GM21515 (cell line): Measurements from ENCODE around the gene SMAD9.
A peak's percentile ranks its signal among the peaks of the same experiment; 100 is the strongest.

ENCODE experiments used
- ATAC-seq: cut with Tn5 transposase; IDR thresholded peaks from one replicate; pipeline ENCODE4 v1.9.1; 2021; ENCODE audit not compliant: unreplicated experiment

SMAD9 gene

DNA sequence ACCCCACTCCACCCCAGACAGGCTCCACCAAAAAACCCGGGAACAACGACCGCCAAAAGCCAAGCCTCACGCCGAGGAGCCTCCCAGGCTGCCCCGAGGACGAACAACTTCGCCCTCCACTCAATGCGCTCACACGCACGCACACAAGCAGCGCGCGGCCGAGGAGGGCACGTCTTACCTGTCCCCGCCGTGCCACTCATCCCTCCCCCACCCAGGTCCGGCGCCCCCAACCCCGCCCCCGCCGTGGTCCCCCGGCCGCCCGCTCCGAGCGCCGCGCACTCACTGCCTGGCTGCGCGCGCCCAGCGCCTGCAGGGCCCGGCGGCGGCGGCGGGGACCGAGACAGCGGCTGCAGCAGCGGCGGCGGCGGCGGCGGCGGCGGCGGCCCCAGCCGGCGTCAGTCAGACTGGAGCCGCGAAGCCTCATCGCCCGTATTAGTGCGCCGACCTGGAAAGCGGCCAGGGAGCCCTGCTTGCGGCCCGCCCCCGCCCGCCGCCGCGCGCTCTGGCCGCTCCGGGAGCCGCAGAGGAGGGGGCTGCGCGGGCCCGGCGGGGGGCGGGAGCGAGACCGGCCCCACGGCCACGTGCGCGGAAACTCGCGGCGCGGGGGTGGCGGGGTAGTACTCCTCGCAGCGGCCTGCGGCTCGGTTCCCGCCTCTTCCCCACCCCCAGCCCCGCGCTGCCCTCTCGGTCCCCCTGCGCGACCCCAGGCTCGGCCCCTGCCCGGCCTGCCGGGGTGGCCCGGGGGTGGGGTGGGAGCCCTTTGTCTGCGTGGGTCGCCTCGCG, at the start of gene SMAD9:
TSS of gene SMAD9 (minus strand) at position 406 of the 783 bp plus-strand sequence. CDS start 40,549 bp downstream, outside the sequence.
- peak; percentile 72 for ATAC-seq

DNA sequence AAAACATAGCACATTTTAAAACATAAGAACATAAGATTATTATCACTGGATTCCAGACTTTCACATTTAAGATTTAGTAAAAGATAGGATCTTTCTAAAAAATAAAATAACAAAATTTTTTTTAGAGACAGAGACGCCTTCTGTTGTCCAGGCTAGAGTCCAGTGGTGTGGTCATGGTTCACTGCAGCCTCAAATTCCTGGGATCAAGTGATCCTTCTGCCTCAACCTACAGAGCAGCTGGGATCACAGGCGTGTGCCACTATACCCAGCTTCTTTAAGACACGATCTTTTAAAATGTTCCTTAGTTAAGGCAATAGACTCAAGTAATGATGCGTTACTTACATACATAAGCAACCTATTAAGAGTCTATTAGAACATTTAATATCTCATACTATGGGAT, 46.4 kb upstream of the SMAD9 start:
- ATAC-seq: no peak

DNA sequence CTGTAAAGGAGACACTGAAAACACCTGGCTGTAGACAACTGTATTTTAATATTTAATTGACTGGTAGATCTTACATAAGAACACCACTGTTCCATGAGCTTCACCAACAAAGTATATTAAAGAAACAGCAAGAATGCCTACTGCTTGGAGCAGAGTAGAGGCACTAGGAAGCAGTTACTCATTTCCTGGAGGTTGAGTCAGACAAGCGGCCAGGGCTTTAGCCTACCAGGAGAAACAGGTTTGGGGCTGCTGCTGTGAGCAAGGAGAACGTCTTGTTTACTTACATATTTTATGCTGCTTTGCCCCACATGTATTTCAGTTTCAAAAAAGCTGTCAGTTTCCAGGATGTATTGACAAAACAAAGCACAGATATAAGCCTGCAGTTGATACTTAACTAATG, 45.7 kb upstream of the SMAD9 start:
- ATAC-seq: no peak

DNA sequence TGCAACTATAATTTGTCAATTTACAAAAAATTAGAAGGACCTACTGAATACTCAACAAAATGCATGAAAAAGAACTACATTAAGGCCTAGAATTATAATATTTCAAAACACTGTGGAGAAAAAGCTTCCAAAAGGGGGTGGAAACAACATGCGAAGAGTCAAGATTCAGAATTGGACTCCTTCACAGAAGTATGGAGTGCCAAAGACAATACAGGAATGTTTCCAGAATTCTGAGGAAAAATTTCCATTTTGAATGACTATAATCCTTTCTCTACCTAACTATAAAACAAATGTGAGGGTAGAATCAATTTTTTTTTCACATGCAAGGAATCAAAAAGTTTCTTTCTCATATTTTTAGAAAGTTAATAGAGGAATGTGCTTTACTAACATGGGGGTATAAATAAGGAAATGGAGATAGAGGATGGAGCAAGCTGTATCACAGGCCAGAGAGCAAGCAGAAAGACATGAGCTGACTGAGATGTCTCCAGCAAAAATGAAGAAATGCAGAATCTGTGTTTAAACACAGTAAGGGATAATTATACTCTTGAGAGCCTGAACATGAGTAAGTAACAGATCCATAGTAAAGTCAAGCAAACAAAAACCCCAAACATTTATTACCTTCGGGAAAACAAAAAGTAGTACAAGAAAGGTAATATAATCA, 39.5 kb upstream of the SMAD9 start:
- ATAC-seq: no peak

DNA sequence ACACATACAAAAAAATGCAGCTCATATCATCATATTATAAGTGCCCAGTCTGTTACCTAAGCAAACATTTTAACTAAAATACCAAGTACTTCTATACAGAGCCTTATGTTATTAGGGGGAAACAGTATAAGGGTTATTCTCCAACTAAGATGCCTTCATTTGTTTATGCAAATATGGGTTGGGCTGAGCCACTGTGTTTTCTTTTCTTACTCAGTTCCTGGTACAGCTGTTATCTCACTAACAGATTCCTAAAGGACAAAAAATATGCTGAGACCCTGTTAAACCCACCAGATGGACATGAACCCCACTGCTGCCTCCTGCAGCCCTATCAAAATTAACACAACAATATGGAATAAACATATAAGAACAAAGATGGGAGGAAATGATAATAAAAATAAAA, 34.5 kb upstream of the SMAD9 start:
- ATAC-seq: no peak

DNA sequence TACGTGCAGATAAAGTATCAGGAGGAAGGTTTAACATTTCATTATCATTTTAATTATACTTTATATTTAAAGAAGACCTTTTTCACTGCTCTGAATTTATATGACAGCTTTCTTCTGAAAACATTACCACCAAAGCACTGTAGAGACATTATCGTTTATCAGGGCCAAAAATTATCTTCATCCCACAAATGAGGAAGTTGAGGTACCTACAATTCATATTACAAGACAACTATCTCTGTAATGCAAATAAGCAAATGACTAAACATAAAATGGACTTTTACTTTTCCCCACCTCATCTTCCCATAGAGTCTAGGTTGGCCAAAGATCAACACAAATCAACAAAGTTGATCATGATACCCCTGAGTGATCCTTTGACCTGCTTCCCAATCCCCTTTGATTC, 30.9 kb upstream of the SMAD9 start:
- no peak for ATAC-seq

DNA sequence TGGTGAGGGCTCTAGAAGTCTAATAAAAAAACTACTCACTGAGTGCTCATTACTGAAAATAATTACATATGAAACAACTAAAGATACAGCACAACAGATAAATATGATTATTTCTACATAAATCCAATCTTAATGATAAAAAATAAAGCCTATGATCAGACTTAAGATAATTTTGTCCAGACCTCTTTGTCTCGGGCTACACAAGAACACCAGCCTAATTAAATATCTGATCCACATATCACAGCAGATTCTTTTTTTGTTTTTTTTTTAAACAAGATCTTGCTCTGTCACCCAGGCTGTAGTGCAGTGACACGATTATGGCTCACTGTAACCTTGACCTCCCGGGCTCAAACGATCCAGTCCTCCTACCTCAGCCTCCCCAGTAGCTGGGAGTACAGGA, 30.3 kb upstream of the SMAD9 start:
- no peak for ATAC-seq

DNA sequence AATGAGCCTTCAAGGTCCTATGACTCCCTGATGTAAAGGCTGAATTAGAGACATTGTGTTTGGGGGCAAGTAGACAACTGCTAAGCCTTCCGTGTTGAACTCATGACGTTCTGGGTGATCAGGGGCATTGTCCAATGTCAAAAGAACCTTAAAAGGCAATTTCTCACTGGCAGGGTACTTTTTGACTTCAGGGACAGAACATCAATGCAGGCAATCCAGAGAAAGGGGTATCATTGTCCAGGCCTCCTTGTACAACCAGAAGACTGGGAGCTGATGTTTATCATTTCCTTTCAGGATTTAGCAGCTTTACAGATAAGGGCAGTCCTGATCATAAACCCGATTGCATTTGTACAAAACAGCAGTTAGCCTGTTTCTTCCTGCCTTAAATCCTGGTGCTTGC, 25.0 kb upstream of the SMAD9 start:
- ATAC-seq: no peak

DNA sequence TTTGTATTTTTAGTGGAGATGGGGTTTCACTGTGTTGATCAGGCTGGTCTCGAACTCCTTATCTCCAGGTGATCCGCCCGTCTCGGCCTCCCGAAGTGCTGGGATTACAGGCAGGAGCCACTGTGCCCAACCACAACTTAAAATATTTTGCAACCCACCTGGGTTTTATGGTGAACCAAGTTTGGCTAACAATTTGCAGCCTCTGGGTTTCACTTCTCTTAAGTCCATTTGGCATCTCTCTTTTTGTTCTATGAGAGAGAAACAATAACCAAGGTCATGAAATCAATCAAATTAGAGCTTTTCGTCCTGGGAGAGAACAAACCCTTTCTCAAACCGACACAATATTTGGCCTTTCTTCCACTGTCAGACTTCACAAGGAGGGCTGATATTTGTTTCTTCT, 5.6 kb upstream of the SMAD9 start:
- ATAC-seq: no peak

DNA sequence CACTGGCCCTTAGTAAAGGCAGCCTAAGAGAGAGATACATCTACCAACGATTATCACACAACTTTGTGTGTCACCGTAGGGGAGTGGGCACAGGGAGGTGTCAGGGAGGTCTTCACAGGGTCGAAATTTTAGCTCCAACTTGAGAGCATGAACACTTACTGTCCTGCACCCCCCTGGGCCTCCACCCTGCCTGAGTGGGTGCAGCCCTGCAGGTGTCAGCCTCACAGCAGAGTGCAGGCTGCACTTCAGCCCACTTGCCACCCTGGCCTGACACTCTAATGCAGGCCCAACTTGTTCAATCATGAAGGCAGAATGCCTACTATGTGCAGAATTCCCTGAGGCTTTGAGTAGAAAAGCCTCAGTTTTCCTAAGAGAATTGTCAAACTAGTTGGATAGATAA, 4.0 kb upstream of the SMAD9 start:
- ATAC-seq: no peak

DNA sequence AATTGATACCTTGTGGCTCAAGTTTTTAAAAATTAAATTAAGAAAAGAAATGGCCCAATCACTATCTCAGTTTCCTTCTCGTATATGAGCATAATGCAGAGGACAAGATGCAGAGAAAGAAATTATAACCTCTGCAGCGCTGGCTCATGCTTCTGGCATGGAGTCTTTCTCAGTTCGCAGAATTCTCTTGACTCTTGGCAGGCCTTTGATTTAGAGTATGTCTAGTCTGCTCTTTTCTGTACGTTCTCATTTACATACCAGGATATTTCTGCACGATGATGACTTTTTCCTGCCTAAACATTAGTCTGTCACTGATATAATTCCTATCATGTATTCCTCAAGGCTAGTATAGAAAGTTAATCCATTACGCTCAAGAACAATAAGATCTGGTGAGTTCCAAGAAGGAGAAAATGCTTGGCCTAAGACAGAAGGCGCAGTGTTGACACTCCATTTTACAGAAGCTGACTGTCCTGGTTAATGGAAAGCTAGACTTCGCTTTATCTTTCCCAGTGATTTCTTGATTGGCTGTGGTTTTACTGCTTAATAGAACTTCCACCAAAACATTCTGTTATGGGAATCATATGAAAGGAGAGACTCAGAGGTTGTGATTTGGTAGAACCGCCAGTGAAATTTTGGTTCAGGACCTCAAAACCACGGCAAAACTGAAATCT, 1.7 kb upstream of the SMAD9 start:
- ATAC-seq: no peak

DNA sequence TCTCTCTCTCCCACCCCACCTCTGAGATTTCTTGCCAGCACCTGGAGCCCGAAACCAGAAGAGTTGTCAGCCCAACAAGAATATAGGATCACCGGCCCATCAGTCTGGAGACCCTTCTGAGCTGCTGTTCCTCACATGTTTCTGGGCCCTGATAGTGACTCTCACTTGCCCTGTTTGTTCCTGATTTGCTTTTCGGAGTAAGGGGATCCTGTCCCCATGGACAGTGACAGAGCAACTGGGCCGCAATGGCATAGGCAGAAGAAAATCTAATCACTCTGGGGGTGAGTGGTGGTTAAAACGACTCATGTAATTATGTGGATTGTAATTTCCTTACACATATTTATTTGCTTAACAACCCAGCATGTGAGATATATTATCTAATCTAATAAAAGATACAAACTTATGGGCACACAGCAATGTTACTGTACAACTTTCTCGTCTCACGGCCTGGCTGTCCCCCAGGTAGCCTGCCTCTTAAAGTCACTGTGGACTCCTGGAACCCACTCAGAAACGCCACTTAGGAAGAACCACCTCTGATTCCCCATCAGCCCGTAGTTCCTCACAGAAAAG, 663 bp upstream of the SMAD9 start:
- ATAC-seq: no peak

DNA sequence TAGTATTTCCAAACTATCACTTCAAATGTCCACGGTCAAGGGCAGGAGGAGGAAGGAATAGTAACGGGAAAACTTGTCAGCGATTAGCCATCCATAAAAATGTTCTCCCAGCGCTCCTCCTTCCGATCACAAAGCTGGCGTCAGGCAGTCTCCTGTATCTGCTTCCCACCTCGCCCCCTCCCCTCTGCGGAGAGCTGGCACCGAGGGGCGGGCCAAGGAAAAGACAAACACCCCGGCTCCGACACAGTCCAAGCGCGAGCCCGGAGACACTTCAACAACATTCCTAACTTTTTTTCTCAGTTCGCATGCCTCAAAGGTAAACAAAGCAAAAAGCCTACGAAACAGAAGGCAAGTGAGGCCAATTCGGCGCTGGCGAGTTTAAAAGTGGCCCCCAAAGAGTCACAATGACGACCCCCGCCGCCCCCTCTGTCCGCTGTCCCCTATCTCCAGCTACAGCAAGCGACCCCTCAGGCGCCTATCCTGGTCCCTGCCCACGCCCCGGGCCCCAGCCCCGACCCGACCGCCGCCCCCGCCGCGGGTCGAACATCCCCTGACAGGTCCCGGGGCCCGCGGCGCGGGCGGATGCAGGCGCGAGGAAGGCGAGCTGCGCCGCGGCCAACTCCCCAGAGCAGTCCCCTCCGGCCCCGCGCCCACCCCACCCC, 736 bp downstream of the SMAD9 start:
- ATAC-seq: no peak

DNA sequence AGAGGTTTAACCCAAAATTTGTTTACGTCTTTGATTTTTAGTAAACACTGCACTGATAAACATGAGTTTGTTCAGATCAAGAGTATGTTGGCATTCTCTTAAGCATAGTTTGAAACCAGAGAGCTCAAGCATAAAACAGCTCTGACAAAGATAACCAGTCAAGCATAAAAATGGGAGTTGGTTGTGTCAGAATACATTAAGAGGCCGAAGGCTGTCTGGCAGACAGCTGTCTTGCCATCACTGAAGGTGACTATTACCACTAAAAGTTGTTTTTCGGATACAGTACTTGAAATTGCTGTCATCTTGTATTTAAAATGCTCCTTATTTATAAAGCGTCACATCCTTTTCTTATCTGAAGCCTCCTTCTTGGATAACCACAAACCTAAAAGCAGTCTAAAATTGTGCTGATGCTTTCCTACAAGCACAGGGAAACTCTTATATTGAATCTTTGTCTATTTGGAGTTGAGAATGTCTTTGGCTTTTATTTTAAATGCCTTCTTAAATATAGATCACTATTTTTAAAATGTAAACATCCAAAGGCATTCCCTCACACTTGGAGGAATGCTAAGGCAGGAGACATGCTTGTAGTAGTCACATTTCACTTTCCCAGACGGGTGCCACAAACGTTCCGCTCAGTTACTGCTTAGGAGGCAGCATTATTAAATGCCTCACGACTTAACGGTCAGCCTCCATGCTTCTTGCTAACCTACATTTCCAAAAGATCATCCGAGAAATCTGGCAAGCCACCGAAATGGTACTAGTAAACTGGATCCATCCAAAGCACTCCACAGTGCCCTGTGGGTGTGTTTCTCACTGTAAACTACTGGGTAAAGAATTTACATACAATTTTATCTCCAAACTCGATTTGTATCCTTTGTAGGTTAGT, 1.5 kb downstream of the SMAD9 start:
- ATAC-seq: no peak

DNA sequence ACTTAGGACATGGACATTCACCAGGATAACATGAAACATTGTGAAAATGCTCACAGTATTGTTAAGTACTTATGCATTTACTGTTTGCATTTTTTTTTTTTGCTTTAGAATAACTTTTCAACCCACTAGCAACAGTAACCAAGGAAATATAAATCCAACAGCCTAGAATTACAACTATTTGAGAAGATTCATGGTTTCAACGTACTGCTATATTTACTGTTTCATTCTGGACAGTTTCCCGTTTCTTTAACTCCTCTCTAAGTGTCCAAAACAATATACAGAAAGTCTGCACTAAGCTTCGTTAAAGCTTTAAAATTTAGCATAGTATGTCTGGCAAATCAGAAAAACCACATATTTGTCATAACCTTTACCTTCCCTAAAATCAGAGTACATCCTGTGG, 2.7 kb downstream of the SMAD9 start:
- ATAC-seq: no peak

DNA sequence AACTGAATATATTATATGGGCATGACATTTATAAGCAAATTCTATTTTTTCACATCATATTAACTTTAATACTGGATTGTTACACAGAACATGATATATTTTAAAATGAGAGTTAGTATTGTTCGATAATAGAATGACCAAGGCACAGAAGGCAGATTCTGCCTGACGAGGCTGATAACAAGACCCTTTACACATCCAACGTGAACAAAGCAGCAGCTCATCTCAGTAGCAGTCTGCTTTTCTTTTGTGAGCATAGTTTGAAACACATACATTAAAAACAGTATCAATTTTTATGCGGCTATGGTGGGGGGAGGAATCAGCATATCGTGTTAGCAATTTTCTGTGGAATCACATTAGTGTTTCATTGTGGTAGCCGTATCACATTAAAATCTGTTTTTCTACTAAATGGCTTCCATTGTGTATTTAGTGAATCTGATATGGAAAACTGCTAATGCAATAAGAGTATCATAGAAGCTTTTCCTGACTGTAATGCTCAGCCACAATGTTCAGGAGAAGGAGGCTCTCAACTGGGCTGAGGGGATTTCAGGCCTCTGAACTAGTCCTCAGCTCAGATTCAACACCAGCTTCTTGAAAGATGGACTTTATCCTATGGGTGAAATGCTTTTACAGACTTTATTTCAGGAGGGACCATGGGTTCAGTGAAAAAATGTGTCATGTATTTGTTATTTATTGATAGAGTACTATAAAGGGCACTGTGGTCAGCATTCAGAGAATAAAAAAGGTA, 4.0 kb downstream of the SMAD9 start:
- ATAC-seq: no peak

DNA sequence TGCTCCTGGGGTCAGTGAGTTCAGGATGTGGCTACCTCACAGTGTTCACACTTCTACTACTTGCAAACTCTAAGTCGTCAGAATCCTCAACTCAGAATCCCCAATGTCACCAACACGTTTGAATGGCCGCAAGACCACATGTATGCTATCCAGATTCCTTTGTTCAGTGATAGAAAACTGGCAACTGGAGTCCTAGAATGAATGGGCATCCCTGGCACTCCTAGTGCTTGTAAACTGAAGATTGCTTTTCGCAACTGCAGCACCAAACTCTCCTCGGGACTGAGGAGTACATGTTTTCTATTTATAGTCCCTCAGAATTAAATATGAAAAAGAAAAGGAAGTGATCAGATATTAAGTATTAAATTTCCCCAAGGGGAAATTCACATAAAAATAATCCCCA, 4.9 kb downstream of the SMAD9 start:
- no peak for ATAC-seq

DNA sequence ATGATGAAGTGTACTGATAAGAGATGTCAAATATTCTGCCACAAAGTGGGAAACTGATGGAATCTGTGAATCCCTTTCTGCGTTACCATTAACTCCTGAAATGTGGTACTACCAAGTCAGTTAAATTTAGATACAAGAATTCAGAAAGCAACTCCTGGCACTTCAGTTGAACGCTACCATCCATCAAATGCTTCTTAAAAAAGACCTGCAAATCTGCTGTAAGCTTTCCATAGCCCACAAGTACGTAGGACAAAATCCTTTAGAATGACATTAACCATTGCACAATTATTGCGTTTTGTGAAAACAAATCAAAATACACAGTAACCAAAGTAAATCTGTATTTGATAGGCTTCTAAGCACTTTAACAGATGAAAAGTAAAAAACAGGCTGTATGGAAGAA, 5.4 kb downstream of the SMAD9 start:
- ATAC-seq: no peak

DNA sequence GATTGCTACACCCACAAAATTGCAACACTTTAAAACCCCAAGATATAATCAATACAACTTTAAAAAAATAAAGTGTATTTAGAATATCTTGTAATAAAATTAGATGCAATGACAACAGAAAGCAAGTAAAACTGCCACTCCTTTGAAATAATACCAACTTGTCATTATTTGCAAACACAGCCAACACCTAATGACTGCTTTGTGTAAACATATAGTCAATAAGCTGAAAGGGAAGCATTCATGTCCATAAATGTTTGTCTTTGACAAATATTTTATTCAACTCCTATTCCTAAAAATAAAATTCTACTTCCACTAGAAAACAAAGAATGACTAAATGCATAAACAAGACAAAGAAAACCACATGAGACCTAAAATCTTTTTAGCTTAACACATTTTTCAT, 6.6 kb downstream of the SMAD9 start:
- no peak for ATAC-seq

DNA sequence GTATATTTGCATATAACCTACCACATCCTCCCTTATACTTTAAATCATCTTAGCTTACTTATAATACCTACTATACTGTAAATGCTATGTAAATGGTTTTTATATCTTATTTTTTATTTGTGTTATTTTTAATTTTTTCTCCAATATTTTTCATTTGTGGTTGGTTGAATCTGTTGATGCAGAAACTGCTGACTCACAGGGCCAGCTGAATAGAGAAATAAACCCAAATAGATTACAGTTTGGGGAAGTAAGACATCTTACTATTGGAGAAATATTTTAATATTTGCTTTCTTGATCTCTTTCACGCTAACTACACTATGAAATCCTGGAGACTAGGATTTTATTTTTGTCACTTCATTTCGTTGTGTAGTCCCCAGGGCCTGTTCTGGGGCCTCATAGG, 7.1 kb downstream of the SMAD9 start:
- ATAC-seq: no peak
